ENCODE data around the gene BCDIN3D. TPM values are rescaled to one million over a fixed set of nuclear protein-coding genes. Genes with fewer than 3 reads are reported as not detected.

BCDIN3D gene
- total and polyA plus RNA-seq, 10 donors: 3.3 to 7.4 (median 5.2) TPM

GRCh38 chr12:49831717-49832116, 11.2 kb downstream of the BCDIN3D start:
- 91 to 94% (median 92%) methylated on average over 2 of the region's 2 CpGs for WGBS, 5 donors
- Histone ChIP-seq H3K36me3 (no peaks in the 10 kb centered on the region), H3K9me3 (no peaks in the 10 kb centered on the region), H3K27me3 (replicated peaks in 1 of 7) (no peaks in the 10 kb centered on the region), H3K4me1 (peaks cover 15 to 24% (median 19%) of the 10 kb centered on the region in 6 donors), H3K4me3 (no peak overlapping the region), H3K27ac (no peak overlapping the region)
- no peak for DNase-seq
- intact Hi-C loops (cut with DNase I; ENCODE audit: low total_unique reads): no loop called here
- no peak for TF ChIP-seq CTCF (IDR thresholded peaks at IDR 0.05 in 8 of 11, conservative IDR thresholded peaks at IDR 0.05 in 3 of 11)
- TF ChIP-seq POLR2A (IDR thresholded peaks at IDR 0.05): no peak
- TF ChIP-seq POLR2AphosphoS5 (IDR thresholded peaks at IDR 0.05): no peak

GRCh38 chr12:49828133-49829091, 14.5 kb downstream of the BCDIN3D start, which contains the start of gene NCKAP5L:
TSS of gene NCKAP5L (minus strand) at chr12:49828413. CDS start at chr12:49804044, 24,369 bp downstream.
- Histone ChIP-seq H3K4me1 (peaks cover 21 to 57% (median 45%) of the 10 kb centered on the region in 6 donors), H3K36me3 (peaks cover 0 to under 1% (median 0%) of the 10 kb centered on the region in 6 donors), H3K9me3 (no peaks in the 10 kb centered on the region), H3K27ac (peak within 1 kb of the TSS; percentile 66 to 93 (median 88)), H3K27me3 (replicated peaks in 1 of 7) (no peaks in the 10 kb centered on the region), H3K4me3 (peak within 1 kb of the TSS; percentile 72 to 97 (median 85))
- peak; percentile 98 for DNase-seq
- 0 to 1% (median 1%) methylated on average over 33 to 61 of the region's 61 CpGs for WGBS, 5 donors
- intact Hi-C loops (cut with DNase I; ENCODE audit: low total_unique reads): no loop called here
- peak; percentile 90 to 93 (median 92) for TF ChIP-seq POLR2AphosphoS5 (IDR thresholded peaks at IDR 0.05)
- TF ChIP-seq POLR2A (IDR thresholded peaks at IDR 0.05): no peak
- peak in 1 of 11 experiments; percentile 11 for TF ChIP-seq CTCF (IDR thresholded peaks at IDR 0.05 in 8 of 11, conservative IDR thresholded peaks at IDR 0.05 in 3 of 11)

- H3K27me3 ChIP-seq (replicated peaks in 1 of 7): no peaks in the 10 kb centered on the region
- no peaks in the 10 kb centered on the region for H3K9me3 ChIP-seq
- H3K4me3 ChIP-seq: peak overlapping the region; percentile 72 to 97 (median 85)
- DNase-seq: peak; percentile 90
- intact Hi-C loops (cut with DNase I; ENCODE audit: low total_unique reads): no loop called here
- peaks cover 21 to 66% (median 45%) of the 10 kb centered on the region in 6 donors for H3K4me1 ChIP-seq
- peak in 2 of 3 donors; percentile 46 to 47 for TF ChIP-seq POLR2AphosphoS5 (IDR thresholded peaks at IDR 0.05)
- no peak for TF ChIP-seq CTCF (IDR thresholded peaks at IDR 0.05 in 8 of 11, conservative IDR thresholded peaks at IDR 0.05 in 3 of 11)
- H3K36me3 ChIP-seq: peaks cover 0 to 7% (median 0%) of the 10 kb centered on the region in 6 donors
- peak overlapping the region; percentile 30 to 93 (median 88) for H3K27ac ChIP-seq
- WGBS, 5 donors: 8 to 14% (median 10%) methylated on average over 28 to 38 of the region's 38 CpGs
Measured at GRCh38 chr12:49827401-49828099, 15.4 kb downstream of the BCDIN3D start.

Data from spleen (tissue), 11 donors.